GM04504 (cell line): Measurements from ENCODE around the gene EPG5.
"Not testable (repeated sequence)": the region's sequence is repeated elsewhere in the genome, so short reads cannot be mapped to it uniquely, and the experiment has no call there.

Source experiments
- DNase-seq: peaks from one replicate; pipeline ENCODE4 v3.0.0-alpha.2; 2012; ENCODE audit warnings: low read depth

Gene EPG5

GRCh38 chr18:45837283-45838070, 129.7 kb downstream of the EPG5 start:
- DNase-seq: peak; percentile 12

DNA sequence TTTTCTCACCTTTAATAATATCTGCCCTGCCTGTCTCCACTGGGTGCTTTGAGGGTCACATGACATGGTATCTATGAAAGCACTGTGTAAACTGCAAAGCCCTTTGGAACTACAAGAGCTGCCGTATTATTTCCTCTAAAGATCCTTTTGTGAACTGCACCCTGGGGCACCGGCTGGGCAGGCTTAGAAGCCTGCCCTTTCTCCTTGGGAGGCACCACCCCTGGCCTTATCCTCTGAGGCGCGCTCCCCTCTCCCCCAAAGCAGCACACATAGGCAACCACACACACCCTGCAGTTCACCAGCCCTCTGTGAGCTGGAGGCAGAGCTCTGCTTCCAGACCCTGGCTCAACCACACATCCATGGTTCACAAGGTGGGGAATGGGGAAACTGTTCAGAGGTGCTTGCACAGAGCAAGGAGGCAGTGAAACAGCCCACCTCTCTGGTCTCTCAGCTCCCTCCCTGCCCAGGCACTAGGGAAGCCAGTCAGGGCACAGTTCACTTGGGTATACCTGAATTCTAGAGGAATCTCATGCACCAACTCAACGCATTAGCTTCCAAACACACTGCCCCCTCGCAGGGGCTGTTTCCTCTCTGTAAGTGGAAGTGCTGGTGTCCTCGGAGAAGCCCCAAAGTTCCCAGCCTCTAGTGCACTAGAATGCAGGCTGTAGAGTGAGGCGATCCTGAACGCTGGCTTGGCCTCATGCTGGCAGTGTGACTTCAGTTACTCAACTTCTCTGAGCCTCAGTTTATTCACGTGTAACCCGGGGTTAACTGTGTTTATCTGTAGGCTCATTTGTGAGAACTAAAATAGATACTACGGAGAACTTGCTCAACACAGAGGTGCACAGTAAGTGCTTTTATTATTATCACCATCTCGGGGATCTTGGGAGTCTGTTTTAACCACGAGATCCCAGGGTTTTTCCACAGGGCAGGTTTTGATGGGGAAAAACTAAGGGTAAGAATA, 130.6 kb downstream of the EPG5 start:
- no peak for DNase-seq

DNA sequence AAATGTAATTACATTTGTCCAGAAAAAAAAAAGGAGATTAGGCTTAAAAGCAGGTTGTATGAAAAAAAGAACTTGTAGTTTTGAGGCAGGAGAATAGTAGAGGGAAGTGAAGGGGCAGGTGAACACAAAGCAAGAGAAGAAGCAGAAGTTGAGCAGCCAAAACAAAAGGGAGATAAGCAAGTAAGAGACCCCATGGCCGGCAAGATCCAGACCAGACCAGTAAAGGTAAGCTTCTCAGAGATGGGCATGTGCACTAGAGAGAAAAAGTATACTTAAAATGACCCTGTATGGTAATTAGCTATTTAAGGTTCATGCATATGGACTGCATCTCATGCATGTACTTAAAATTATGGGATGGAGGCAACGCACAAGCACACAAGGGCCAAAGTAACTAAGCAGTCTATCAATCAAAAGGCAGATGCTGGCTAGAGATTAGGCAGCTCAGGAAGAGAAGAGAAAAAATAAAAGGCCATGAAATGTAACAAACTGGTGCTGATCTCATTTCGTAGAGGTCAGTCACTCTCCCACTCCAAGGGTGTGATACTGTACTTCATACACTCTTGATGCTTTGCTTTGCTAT, 132.0 kb downstream of the EPG5 start:
- DNase-seq: no peak

GRCh38 chr18:45834306-45834705, 132.8 kb downstream of the EPG5 start:
- no peak for DNase-seq

GRCh38 chr18:45833846-45834245, 133.3 kb downstream of the EPG5 start:
- DNase-seq: no peak

DNA sequence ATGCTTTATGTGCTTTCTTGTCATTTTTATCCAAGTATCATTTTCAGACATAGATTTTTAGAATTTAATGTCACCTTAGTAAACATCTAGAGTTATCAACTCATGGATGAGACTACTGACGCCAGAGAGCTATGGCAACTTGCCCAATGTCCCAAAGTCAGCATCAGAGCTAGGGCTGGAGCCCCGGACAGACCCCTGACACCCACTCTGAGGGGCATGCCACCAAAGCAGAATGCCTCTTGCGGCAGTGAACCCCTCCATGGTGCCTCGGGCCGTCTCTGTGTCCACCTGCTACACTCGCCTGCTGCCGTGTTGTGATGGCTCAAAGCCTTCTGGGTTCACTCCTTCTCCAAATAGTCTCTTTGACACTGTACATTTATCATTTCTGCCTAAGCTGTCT, 136.2 kb downstream of the EPG5 start:
- no peak for DNase-seq

DNA sequence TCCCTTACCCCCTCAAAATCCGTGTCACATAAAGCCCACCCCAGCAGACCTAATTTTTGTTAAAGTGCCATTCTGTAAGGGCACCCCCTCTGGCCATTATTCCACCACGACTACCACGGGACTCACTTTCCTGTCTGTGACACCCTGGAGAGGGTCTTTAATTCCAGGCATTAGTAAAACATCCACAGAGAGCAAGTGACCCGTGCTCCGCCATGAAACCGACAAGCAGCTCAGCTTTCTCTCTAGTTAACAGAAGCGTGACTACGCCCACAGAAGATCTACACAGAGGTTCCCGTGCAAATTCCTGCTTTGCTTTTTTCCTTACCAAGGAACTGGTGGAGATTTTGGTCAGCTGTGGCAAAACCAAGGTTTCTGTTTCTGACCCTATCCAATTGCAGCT, 137.3 kb downstream of the EPG5 start:
- DNase-seq: no peak

DNA sequence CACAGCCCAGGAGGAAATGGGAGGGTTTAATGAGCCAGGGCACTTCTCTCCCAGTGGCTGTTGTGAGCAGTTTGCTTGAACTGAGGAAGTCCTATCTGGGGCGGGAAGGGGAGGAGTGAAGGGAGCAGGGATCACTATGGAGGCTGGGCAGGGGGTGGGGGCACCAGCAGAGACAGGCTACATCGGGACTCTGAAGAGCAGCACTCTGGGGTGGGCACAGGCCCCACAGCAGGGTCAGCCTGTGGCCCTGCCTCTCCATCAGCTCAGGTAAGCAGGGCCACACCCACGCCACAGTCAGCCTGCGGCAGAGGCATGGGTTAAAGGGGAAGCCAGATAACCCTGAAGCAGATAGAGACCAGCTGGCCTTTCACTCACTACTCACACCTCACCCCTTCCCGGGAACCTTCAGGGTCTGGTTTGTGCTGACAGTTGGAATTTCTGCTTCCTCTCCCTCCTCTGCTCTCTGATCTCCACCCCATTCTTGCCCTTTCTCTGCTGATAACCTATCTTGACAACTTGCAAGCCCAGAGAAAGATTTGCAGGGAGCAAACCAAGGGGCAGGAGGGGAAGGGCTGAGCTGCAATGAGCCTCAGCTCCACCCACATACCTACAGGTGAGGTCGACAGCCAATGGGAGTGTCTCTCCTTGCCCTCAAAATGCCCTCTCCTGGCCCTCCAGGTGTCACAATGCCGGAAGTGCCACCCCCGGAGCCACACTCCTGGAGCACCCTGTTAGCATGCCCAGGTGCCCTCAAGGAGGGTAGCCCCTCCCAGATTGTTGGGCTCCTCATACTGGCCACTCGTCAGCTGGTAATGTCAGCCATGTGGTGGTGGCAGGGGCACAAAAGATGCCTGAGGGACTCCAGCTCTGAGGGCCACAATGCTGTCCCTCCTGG, 138.0 kb downstream of the EPG5 start:
- DNase-seq: no peak

DNA sequence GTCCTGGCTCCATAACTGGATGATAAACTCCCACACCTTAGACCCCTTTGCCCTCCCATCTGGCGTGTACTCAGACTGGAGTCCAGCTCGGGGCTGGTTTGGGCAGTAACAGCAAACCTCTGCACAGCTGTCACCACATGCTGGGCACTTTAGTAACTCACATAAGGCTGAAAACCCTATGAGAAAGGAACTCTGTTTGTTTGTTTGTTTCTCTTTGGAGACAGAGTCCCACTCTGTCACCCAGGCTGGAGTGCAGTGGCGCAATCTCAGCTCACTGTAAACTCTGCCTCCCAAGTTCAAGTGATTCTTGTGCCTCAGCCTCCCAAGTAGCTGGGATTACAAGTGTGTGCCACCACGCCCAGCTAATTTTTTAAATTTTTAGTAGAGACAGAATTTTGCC, 140.4 kb downstream of the EPG5 start:
- DNase-seq: not testable (repeated sequence)

DNA sequence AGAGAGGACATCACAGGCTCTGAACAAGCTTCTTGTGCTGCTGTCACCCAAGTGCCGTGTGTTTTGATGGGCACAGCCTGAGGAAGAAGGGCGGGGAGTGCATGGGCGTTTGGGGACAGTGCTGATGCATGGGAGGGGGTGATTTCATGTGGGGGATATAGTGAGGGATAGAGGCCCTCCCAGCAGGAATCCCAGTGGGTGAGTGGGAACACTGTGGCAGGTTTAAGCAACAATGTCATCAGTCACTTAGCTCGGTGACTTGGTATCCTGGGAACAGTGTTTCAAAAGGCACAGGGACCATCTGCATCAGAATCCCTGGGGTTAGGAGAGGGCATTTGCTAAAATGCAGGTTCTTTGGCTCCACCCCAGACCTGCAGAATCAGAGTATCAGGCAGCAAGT, 141.0 kb downstream of the EPG5 start:
- DNase-seq: no peak

DNA sequence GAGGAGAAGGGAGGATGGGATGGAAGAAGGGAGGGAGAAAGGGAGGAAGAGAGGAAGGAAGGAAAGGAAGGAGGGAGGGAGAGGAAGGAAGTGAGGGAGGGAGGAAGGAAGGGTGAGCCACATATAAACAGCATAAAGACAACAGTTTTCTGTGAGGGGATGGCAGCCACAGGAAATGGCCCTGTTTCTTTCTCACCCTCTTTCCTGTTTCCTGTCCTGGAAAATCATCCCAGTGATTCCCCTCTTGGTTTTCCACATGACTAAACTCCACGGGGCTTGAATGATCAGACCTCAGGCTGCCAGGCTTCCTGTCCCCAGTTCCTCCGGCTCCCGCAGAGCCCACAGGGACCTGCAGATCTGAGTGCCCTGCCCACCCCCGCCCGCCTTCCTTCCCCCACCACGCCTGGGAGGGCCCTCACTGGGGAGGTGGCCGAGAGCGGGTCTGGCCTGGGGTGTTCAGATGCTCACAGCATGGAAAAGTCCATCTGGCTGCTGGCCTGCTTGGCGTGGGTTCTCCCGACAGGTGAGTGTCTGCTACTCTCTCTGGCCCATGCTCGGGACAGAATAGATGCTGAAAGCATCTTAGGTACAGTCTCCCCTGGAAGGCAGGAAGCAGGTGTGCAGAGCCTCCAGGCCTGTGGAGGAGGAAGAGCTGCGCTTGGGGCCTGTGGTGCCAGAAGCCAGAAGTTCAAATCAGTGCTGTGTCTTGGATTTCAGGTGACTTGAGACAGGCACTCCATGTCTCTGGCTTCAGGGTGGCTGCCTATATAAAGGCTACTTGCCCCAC, 141.7 kb downstream of the EPG5 start, which contains the start of gene SIGLEC15:
SIGLEC15 (plus strand) TSS at position 418 of the 787 bp plus-strand sequence; CDS start at position 472, 54 bp downstream.
- no peak for DNase-seq

GRCh38 chr18:45821711-45822110, 145.4 kb downstream of the EPG5 start:
- no peak for DNase-seq

GRCh38 chr18:45821026-45821425, 146.1 kb downstream of the EPG5 start:
- no peak for DNase-seq

DNA sequence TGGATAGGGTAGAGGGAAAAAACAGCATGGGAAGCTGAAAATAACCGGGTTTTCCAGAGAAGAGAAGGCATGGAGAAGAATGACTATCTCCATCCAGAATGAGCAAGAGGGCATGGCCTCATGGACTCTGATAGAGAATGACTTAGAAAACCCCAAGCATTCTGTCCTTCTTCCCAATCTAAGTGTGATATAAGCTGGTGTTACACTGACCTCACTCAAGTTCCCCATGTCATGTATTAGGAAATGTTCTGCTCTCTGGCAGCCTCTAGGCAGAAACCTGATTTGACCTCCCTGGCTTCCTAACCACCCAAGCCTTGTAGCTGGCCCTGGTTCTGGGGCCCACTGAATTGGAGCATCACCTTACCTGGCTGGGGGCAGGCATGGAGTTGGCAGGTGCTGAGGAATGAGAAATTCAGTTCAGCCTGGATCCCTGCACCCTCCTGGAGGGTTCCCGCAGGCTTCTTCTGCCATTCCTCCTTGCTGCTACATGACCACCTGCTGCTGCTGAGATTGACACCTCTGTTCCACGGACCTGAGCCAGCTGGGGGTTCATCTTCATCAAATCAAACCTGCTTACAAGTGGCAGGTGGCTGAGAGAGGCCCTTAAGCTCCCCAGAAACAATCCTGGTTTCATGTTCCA, 146.9 kb downstream of the EPG5 start:
- no peak for DNase-seq

DNA sequence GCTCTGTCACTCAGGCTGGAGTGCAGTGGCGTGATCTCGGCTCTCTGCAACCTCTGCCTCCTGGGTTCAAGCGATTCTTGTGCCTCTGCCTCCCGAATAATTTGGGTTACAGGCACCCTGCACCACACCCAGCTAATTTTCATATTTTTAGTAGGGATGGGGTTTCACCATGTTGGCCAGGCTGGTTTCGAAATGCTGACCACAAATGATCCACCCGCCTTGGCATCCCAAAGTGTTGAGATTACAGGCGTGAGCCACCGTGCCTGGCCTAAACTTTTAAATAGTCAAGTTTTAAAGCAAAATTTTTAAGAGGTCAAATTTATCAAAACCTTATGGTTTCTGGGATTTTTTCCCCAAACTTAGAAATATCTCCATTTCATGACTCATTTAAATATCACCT, 148.4 kb downstream of the EPG5 start:
- DNase-seq: not testable (repeated sequence)

DNA sequence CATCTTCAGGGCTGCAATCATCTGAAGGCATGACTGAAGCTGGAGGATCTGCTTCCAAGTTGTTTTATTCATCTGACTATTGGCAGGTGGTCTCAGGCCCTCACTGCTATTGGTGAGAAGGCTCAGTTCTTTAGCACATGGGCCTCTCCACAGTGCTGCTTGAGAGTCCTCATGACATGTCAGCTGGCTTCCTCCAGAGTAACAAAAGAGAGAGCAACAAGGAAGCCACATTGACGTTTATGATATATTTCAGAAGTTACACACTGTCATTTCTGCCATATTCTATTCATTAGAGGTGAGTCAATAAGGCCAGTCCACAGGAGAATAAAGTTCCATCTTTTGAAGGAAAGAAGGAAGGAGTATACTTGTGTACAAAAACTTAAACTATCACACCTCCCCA, 149.6 kb downstream of the EPG5 start:
- DNase-seq: no peak

DNA sequence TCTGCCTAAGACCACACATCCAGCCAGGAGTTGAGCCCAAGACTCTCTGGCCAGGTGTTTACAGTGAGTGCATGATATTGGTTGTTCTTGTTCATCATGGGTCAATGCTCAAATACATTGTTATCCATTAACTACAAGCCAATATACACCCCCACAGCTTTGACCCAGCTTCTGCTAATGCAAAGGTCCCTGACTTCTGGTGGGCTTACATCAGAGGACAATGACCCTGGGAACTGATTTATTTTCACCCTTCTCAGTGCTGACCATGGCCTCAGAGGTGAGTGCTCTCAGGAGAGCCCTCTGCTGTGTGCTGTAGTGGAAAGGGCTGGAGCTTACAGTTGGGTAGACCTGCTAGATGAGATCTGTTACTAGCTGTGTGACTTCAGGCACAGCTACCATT, 152.4 kb downstream of the EPG5 start:
- not testable (repeated sequence) for DNase-seq

DNA sequence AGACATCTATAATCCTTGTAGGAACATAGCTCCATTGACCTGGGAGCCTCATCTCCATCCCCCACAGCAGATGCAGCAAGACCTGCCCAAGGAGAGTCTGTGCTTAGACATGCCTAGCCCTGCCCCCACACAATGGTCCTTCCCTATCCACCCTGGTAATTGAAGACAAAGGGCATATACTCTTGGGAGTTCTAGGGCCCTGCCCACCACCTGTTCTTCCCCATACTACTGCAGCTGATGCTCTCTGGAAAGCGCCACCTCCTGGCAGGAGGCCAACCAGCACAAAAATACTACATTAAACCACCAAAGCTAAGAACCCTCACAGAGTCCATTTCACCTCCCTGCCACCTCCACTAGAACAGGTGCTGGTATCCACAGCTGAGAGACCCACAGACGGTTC, 160.0 kb downstream of the EPG5 start:
- not testable (repeated sequence) for DNase-seq

- DNase-seq: no peak
Observed at GRCh38 chr18:45806226-45806625, 160.9 kb downstream of the EPG5 start.

- DNase-seq: no peak
Observed at GRCh38 chr18:45805551-45805950, 161.6 kb downstream of the EPG5 start.
